ENCODE measurements around the gene CCDC92B.

DNA sequence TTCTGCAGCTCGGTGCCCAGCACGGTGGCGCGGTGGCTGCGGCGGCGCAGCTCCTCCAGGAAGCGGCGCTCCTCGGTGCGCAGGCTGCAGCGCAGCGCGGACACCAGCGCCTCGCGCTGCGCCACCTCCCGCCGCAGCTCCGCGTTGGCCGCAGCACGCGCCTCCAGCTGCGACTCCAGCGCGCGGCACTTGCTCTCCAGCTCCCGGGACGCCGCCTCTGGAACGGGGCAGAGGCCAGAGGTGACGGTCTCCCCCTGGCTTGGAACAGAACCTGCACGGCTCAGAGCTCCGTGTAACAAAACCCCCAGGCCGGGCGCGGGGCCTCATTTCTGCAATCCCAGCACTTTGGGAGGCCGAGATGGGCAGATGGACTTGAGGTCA, 24.7 kb downstream of the CCDC92B start:
- TF ChIP-seq, protein P1, sequence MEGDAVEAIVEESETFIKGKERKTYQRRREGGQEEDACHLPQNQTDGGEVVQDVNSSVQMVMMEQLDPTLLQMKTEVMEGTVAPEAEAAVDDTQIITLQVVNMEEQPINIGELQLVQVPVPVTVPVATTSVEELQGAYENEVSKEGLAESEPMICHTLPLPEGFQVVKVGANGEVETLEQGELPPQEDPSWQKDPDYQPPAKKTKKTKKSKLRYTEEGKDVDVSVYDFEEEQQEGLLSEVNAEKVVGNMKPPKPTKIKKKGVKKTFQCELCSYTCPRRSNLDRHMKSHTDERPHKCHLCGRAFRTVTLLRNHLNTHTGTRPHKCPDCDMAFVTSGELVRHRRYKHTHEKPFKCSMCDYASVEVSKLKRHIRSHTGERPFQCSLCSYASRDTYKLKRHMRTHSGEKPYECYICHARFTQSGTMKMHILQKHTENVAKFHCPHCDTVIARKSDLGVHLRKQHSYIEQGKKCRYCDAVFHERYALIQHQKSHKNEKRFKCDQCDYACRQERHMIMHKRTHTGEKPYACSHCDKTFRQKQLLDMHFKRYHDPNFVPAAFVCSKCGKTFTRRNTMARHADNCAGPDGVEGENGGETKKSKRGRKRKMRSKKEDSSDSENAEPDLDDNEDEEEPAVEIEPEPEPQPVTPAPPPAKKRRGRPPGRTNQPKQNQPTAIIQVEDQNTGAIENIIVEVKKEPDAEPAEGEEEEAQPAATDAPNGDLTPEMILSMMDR (IDR thresholded peaks at IDR 0.05) = no peak
- no peak for TF ChIP-seq POLR2A (IDR thresholded peaks at IDR 0.05)

Measured in uterus (tissue), 2 donors.